BJ (cell line): ENCODE measurements around the gene ENKD1. TPM values are rescaled to one million over a fixed set of nuclear protein-coding genes. Genes with fewer than 3 reads are reported as not detected.

Experiments
- CTCF ChIA-PET: fragments of 350-600 bp; formaldehyde crosslinking; extraction: SDS; loops from one replicate; lab custom pipeline; 2021; ENCODE audit warnings: antibody characterized with exemption, inconsistent platforms; lab: Yijun Ruan, JAX
- POLR2A ChIA-PET: fragments of 300-600 bp; sonication (Branson Sonifier 250); formaldehyde crosslinking; extraction: SDS; loops from one replicate; lab custom pipeline; 2021; ENCODE audit warnings: antibody characterized with exemption; lab: Charles Lee
- DNase-seq: peaks from one replicate; pipeline ENCODE4 v3.0.0-alpha.2; 2011; ENCODE audit warnings: low read depth
- H3K27me3 ChIP-seq: 2 replicates; pipeline ENCODE4 v1.6.0; 2011; ENCODE audit warnings: low read length; ENCODE audit not compliant: control insufficient read depth, insufficient read depth
- H3K36me3 ChIP-seq: 2 replicates; pipeline ENCODE4 v1.5.1; 2011; ENCODE audit warnings: low read length; ENCODE audit not compliant: control insufficient read depth, insufficient read depth
- H3K4me3 ChIP-seq: 2 replicates; pipeline ENCODE4 v1.5.1; 2011; ENCODE audit warnings: low read depth, mild to moderate bottlenecking, control low read depth, low read length
- CTCF ChIP-seq: IDR thresholded peaks from 2 replicates; pipeline ENCODE4 v1.5.1; 2011; ENCODE audit warnings: low read depth, mild to moderate bottlenecking, control low read depth, inconsistent platforms, low read length, moderate library complexity; ENCODE audit not compliant: insufficient read depth
- polyA minus RNA-seq: library from RNA; depleted of rRNA, polyadenylated mRNA; stranded (reverse); fragments of >200 nt; gene quantifications from 2 replicates; pipeline ENCODE4 v1.2.3, GENCODE V29; 2011; rRNA and poly(A)+ RNA removed
- polyA plus RNA-seq: library from polyadenylated mRNA; depleted of rRNA; stranded (reverse); fragments of >200 nt; gene quantifications from 2 replicates; pipeline ENCODE4 v1.2.3, GENCODE V29; 2011; rRNA removed

The ENKD1 gene
- polyA plus RNA-seq (7.6 and 10.9 TPM in 2 replicates), polyA minus RNA-seq (1.7 and 2.7 TPM in 2 replicates)

GRCh38 chr16:67666559-67667452 lies at the start of gene ENKD1, which contains the start of gene C16orf86:
Gene ENKD1, minus strand, starts transcription at chr16:67666750. Its CDS starts 308 bp downstream, at chr16:67666442.
Gene C16orf86, plus strand, starts transcription at chr16:67666814. Its CDS starts 157 bp downstream, at chr16:67666971.
- CTCF ChIA-PET = interaction anchor here (0.7 to 12.1 kb wide), 40 partner anchors 10 to 262 kb away, joined by 3 to 208 read pairs (median 5); partner anchors contain the start of genes ATP6V0D1, CARMIL2, CTCF and NRN1L
- no peak for TF ChIP-seq CTCF
- POLR2A ChIA-PET = interaction anchor here (0.8 to 1.3 kb wide), 2 partner anchors 145 to 210 kb away, joined by 3 to 6 read pairs; no protein-coding TSS in a partner anchor
- H3K4me3 ChIP-seq = peak within 1 kb of the TSS; percentile 66
- no peak for DNase-seq
- H3K36me3 ChIP-seq = peaks cover 8% of the 10 kb centered on the region
- H3K27me3 ChIP-seq = no peaks in the 10 kb centered on the region

- H3K36me3 ChIP-seq = no peaks in the 10 kb centered on the region
- no peaks in the 10 kb centered on the region for H3K27me3 ChIP-seq
- DNase-seq = no peak
- POLR2A ChIA-PET = no interaction called here
- CTCF ChIA-PET = interaction anchor here (0.6 to 2.3 kb wide), 5 partner anchors 11 to 195 kb away, joined by 4 to 10 read pairs (median 4); no protein-coding TSS in a partner anchor
- TF ChIP-seq CTCF = no peak
- H3K4me3 ChIP-seq = no peak overlapping the region
These were observed 49.5 kb upstream of the ENKD1 start for GRCh38 chr16:67716097-67716496.

GRCh38 chr16:67714522-67714921 lies 48.0 kb upstream of the ENKD1 start:
- no peaks in the 10 kb centered on the region for H3K36me3 ChIP-seq
- ChIA-PET POLR2A (no interaction called here), CTCF (interaction anchor here (2.3 kb wide), 1 partner anchor 46 kb away, joined by 10 read pairs; no protein-coding TSS in a partner anchor)
- H3K4me3 ChIP-seq = no peak overlapping the region
- no peak for TF ChIP-seq CTCF
- DNase-seq = no peak
- H3K27me3 ChIP-seq = no peaks in the 10 kb centered on the region

GRCh38 chr16:67713647-67714273 lies 47.2 kb upstream of the ENKD1 start:
- Histone ChIP-seq H3K4me3 (no peak overlapping the region), H3K36me3 (no peaks in the 10 kb centered on the region), H3K27me3 (no peaks in the 10 kb centered on the region)
- POLR2A ChIA-PET = no interaction called here
- no peak for TF ChIP-seq CTCF
- CTCF ChIA-PET = interaction anchor here (1.0 kb wide), 1 partner anchor 46 kb away, joined by 3 read pairs; no protein-coding TSS in a partner anchor
- DNase-seq = no peak

- no peak for TF ChIP-seq CTCF
- H3K27me3 ChIP-seq = no peaks in the 10 kb centered on the region
- no peak overlapping the region for H3K4me3 ChIP-seq
- ChIA-PET POLR2A (no interaction called here), CTCF (interaction anchor here (0.7 kb wide), 1 partner anchor 190 kb away, joined by 3 read pairs; no protein-coding TSS in a partner anchor)
- no peak for DNase-seq
- H3K36me3 ChIP-seq = no peaks in the 10 kb centered on the region
These were observed 44.1 kb upstream of the ENKD1 start for GRCh38 chr16:67710607-67711006.
